NCI-H524 (cell line): Measurements from ENCODE around the gene PRR9.

ENCODE experiments used
- DNase-seq, 2 experiments: peaks; one replicate each; lab custom pipeline; 2025; lab: John Stamatoyannopoulos, UW

The PRR9 gene

GRCh38 chr1:153265457-153265856 lies 48.1 kb downstream of the PRR9 start:
- no peak for DNase-seq
